HG02678 (cell line): Measurements from ENCODE around the gene PPP1R13B.

Source experiments
- ATAC-seq: cut with Tn5 transposase; IDR thresholded peaks from one replicate; pipeline ENCODE4 v1.9.1; 2021; ENCODE audit warnings: mild to moderate bottlenecking, moderate library complexity; ENCODE audit not compliant: unreplicated experiment

PPP1R13B gene

DNA sequence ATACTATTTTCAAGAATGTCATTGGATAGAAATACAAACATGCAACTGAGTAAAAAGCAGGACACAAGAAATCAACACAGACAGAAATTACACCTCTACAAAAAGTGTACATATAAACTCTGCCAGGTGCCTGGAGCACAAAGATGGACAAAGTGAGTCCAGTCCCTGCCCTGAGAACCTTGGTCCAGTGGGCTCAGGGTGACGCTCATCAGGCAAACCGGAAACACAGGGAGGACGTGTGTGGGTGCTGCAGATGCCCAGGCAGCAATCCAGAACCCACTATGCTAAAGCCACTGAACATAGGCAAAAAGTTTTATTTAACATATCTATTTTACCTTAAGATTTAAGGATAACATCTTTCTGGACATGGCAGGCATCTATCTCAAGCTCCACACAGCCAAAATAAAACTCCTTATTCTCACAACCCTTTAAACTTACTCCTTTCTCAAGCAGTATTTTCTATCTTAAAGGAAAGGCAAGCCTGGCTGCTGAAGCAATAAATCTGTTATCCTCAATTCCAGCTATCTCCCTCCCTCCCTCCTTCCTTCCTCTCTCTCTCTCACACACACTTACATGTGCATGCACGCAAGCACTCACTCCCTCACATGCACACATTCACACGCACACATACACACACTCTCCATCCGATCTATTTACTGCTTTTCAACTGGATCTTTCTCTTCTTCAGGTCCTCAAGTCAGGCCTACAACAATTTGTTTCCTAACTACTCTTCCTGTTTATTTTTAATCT, 10.2 kb downstream of the PPP1R13B start:
- no peak for ATAC-seq

DNA sequence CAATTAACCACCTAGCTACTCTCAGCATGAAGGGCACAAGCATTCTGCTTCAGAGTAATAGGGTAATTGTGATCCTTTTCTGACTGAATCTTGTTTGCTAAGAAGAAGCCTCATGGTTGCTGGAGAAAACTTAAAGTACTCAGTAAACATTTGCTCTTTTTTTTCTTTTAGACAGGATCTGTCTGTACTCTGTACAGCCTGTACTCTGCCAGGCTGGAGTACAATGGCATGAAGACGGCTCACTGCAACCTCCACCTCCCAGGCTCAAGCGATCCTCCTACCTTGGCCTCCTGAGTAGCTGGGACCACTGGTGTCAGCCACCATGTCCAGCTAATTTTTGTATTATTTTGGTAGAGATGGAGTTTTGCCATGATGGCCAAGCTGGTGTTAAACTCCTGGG, 12.4 kb downstream of the PPP1R13B start:
- no peak for ATAC-seq

DNA sequence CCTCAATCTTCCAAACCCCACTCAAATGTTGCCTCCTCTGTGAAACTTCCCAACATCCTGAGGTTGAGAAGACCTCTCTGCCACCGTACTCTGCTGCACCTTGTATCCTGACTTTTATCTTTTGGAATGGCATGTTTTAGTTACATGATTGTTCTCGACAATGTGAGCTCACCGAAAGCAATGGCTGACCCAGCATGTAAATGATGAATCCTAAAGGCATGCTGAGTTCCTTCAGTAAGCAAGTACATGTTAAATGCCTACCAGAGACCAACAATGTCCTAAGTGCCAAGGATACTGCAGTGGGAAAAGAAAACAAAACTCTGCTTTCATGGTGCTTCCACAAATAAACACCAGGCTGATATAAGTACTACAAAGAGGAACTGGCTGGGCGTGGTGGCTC, 13.7 kb downstream of the PPP1R13B start:
- ATAC-seq = no peak

DNA sequence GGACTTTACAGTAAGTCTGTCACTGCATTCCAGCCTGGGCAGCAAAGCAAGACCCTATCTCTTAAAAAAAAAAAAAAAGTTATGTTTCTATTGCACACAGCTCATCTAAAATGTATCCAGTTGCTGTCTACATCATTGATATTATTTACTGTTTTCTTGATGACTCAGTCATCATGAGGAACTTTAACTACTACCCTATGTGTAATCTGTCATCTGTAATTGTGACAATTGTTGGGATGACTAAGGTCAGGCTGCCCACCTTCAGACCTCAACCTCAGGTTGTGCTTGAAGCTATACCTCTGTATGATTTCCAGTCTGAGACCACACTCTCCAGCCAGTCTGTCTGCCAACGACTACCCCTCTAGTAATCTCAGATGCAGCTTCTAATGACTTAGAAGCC, 15.3 kb downstream of the PPP1R13B start:
- ATAC-seq = no peak

DNA sequence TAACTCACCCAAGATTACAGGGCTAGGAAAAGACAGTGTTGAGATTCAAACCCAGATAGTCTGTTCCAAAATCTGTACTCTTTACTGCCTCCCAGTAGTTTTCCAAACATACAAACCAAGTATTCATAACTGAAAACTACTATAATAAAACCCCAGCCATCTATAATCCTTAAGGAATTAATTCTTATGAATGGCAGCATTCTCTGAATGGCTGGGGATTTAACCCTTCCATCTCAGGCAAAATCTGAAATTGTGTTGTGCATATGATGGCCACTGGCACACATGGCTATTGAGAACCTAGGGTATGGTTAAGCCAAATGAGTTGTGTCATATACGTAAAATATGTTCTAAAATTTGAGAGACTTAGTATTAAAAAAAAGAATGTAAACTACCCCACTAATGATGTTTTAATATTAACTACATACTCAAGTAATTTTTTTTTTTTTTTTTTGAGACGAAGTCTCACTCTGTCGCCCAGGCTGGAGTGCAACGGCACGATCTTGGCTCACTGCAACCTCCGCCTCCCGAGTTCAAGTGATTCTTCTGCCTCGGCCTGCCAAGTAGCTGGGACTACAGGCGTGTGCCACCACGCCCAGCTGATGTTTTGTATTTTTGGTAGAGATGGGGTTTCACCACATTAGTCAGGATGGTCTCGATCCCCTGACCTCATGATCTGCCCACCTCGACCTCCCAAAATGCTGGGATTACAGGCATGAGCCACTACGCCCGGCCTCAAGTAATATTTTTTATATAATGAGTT, 16.7 kb downstream of the PPP1R13B start:
- no peak for ATAC-seq

DNA sequence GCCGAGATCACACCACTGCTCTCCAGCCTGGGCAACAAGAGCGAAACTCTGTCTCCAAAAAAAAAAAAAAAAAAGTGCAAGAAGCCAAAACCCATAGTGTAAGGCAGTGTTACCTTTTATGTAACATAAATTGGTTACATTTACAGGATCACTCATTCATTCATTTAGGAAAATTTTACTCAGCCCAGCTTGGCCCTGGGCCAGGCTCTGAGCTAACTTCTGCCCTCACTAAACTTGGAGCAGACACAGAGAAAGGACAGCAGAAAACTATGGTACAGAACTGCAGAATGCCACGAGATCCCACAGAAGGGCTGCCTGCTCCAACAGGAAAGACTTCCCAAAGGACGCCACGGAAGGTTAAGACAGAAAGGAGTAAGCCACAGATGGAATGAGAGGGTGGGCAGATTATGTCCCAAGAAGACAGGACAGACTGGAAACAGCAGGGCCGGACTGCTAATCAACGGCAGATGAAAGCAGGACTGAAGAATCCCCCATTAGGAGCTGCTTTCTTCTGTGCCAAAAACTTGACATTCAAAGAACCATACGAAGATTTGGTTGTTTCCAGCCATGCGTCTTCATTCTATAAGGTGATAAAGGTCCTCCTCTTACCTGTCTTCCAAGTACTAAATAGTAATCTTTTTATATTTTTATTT, 18.9 kb downstream of the PPP1R13B start:
- ATAC-seq = no peak

DNA sequence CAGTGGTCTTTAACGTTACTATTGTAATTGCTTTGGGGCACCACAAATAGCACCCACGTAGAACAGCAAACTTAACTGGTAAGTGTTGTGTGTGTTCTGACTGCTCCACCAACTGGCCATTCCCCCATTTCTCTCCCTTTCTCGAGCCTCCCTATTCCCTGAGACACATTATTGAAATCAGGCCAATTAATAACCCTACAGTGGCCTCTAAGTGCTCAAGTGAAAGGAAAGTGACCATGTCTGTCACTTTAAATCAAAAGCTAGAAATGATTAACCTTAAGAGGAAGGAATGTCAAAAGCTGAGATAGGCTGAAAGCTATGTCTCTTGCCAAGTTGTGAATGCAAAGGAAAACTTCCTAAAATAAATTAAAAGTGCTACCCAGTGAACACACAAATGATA, 22.3 kb downstream of the PPP1R13B start:
- ATAC-seq = no peak

DNA sequence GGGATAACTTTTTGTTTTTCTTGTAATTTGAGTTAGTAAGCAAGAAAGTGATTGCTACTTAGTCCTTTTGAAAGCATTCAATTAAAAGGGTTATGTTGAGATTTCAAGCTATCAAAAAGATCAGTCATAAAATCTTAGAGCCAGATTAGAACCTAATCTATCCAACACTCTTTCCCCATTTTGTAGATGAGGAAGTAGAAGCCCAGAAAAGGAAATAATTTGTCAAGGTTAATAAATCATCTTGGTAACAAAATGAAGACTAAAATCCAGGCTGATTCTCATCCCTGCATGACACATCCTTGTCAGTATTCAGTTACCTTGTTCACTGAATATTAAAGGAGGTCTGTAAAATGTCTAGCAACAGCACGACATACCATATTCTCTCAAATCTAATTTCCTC, 26.5 kb downstream of the PPP1R13B start:
- no peak for ATAC-seq

DNA sequence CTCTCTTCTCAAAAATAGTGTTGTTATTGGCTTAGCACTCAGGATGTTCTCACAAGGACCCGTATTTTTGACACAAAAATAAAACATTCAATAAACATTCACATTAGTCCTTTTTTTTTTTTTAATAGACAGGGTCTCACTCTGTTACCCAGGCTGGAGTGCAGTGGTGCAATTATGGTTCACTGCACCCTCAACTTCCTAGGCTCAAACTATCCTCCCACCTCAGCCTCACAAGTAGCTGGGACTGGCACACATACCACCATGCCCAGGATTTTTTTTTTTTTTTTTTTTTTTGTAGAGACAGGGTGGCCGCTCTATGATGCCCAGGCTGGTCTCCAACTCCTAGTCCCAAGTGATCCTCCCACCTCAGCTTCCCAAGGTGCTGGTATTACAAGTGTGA, 27.0 kb downstream of the PPP1R13B start:
- ATAC-seq = no peak

DNA sequence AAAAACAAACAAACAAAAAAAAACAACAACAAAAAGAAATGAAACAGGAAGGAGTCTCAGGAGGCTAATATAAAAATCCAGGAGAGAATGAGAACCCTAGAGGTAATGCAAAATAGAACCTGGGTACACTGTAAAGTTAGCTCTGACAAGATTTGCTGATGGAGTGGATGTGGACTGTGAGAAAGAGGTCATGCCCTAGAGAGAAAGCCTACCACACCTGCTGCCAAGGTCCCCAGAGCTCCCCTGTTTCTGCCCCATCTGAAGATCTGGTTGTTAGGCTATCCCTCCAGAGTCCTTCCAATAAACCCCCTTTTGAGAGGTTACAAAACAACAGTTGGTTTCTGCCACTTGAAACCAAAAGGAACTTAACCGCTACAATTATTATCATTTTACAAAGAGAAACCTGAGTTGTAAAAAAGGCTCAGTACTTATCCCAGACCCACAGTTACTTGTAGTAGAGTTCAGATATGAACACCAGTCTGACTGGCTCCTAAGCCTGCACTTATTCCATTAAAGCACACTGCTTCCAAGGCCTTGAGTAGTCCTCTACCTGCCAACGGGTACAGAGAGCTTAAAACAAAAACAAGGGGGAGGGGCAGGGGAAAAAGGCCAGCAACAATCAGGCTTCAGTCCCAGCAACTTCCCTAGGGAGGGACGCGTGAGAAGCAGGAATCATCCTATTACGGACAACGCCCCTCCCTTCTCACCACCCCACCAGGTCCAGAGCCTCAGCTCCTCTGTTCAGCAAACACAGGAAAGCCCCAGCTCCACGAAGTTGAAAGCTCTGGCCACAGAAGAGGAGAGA, 27.7 kb downstream of the PPP1R13B start:
- ATAC-seq = no peak

DNA sequence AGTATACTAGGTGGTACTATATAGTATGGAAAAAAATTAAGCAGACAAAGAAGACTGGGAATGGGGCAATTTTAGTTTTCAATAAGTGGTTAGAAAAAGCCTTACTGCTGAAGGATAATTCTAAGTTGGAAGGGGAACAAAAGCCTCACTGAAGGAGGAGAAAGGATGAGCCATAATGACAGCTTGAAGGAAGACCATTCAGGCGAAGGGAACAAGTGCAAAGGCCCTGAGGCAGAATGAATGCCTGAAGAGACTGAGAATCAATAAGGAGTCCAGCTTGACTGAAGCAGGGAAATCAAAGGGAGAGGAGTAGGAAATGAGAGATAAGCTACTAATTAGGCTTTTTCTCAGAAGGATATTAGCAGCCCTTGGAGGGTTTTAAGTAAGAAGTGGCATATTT, 28.5 kb downstream of the PPP1R13B start:
- ATAC-seq = no peak

DNA sequence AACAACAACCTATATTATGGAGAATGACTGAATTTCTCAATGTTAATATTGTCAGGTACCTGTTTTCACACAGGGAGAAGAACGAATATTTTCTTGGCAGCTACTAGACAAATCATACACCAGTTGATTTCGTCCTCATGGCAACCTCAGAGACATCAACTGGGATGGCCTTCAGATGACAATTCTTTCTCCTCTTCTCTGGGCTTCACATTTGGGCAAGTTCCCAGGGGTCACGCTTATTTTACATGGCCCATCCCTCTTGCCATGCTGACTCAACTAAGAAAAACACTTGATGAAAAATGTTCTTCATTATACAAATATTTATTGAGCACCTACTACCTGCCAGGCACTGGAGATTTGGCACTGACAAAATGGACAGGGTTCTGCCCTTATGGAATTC, 29.0 kb downstream of the PPP1R13B start:
- no peak for ATAC-seq

DNA sequence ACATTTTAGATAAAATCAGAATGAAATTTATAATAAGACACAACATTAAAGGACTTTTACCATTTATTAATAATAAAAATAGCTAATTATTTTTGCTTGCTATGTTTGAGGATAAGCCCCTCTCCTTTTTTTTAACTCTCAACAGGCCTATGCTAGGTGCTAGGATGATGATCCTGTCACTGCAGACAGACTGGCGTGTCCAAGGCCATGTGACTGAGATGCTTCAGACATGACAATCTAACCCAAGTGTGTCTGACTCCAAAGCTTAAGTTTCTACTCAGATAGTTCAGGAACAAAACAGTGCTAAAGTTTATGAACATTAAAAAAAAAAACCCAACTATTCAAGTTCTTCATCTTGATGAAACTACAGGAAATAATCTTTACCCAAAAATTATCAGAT, 29.8 kb downstream of the PPP1R13B start:
- no peak for ATAC-seq

DNA sequence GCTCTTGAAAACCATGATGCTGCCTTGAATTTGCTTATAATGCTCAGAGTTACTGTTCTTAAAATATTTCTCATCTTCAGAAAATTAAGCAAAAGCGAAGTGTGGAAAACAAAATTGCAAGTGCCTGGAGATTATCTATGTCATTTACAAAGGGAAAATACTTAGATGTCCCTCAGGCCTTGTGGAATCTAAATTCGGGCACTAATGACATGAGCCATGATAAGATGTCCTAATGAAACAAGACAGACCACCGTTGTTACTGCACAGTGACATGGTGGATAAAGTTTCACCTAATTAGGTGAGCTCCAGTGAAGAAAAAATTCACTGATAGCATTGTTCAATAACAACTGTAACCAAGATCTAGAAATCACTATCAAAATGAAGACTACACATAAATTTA, 30.4 kb downstream of the PPP1R13B start:
- ATAC-seq = no peak

DNA sequence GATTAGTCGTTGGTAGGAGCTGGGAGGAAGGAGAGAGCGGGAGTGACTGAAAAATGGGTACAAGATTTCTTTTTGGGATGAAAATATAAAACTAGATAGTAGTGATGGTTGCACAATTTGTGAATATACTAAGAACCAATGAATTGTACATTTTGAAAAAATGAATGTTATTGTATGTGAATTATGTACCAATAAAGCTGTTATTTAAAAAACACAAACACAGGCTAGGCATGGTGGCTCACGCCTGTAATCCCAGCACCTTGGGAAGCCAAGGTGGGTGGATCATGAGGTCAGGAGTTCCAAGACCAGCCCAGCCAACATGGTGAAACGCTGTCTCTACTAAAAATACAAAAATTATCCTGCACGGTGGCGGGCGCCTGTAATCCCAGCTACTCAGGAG, 32.1 kb downstream of the PPP1R13B start:
- ATAC-seq = no peak

DNA sequence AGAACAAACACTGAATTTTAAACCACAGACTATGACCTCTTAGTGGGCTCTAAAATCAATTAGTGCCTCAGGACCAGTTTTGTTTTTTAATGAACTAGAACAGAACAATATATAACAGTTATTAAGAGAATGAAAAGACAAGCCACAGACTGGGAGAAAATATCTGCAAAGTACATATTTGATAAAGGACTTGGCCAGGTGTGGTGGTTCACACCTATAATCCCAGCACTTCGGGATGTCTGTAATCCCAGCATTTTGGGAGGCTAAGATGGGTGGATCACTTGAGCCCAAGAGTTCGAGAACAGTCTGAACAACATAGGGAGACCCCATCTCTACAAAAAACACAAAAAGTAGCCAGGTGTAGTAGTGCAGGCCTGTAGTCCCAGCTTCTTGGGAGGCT, 36.2 kb downstream of the PPP1R13B start:
- ATAC-seq = no peak

DNA sequence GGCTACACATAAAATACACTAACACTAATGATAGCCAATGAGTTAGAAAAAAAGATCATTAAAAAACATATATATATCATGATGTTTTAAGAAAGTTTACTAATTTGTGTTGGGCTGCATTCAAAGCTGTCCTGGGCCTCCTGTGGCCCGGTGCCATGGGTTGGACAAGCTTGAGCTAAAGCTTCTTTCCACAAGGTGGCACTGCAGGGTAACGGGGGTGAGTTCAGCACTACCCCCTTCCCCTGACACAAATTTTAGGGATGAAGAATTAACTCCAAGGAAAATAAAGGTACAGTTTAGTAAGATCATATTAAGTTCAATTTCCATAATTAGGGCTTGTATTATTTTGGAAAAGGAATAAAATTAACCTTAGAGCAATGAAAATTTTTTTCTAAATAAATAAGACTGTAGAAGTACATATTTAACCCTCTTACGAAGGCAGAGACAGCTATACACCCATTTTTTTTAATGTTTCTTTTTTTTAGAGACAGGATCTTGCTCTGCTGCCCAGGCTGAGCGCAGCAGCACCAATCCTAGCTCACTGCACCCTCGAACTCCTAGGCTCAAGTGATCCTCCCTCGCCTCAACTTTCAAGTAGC, 38.9 kb downstream of the PPP1R13B start:
- ATAC-seq = no peak

DNA sequence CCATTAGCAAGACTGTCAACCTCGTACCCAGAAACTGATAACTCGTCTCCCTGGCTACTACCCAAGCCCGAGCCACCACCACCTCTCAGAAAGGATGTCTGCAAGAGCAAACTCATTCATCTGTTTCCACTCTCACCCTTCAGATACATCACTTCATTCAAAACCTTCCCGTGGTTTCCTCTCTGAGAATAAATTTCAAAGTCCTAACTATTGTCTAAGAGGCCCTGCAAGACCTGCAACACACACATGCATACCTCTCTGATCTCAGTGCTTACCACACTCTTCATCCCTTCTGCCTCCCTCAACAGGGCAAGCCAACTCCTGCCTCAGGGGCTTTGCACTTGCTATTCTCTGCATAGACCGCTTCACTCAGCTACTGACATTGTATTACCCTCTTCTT, 40.6 kb downstream of the PPP1R13B start:
- no peak for ATAC-seq

DNA sequence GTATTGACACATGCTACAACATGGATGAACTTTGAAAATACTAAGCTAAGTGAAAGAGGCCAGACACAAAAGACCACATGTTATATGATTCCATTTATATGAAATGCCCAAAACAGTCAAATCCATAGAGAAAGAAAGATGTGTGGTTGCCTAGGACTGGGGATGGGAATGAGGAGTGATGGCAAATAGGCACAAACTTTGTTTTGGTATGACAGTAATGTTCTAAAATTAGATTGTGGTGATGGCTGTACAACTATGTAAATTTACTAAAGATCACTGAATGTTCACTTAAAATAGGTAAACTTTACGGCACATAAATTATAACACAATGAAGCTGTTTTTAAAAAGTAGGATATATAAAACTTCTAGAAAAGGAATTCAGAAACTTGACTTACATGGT, 41.7 kb downstream of the PPP1R13B start:
- ATAC-seq = no peak

DNA sequence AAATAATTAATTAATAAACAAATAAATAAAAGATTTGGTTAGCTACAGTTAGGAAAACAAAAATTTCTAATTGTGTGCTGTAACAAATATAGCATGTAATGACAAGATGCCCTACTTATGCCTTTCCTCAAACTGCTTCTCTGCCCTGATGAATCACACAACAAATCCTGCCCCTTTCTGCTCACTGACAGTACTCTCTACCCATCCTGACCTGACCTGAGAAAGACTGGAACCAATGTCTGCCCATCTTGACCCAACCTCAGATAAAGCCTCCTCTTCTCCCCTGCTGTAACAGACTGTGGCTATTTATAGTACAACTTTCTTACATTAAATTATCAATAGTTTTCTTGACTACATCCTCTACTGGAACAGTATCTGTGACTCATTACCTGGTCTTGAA, 43.7 kb downstream of the PPP1R13B start:
- no peak for ATAC-seq

DNA sequence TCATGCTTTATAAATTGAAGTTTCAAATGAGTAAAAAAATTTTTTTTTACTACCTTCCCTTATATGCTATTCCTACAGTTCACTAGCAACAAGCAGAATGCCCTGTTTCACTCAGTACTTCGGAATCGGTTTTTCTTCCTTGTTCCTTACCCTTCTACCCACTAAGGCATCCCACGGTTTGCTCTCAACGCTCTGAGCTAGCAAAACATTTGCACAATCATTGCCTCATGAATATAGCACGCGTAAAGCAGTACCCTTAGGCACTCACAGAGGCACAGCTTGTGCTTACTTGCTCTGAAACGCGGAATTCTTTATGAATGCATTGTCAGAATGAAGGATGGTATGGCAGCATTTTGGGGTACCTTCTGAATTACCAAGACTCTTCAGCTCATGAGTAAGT, 45.0 kb downstream of the PPP1R13B start:
- ATAC-seq = no peak
